PC-9 (cell line): ENCODE measurements around the gene AADACL4. TPM values are rescaled to one million over a fixed set of nuclear protein-coding genes. Genes with fewer than 3 reads are reported as not detected.
A peak's percentile ranks its signal among the peaks of the same experiment; 100 is the strongest.

Experiments
- BruUV-seq: library from RNA; stranded (reverse); fragments of 400-500 nt; replicated peaks from 2 replicates; lab custom pipeline; 2021; lab: Mats Ljungman, UMichigan
- CTCF ChIA-PET: fragments of 300-600 bp; sonication (Branson Sonifier 250); formaldehyde crosslinking; loops from one replicate; lab custom pipeline; 2022; ENCODE audit warnings: antibody characterized with exemption; lab: Charles Lee
- POLR2A ChIA-PET: fragments of 300-600 bp; sonication (Branson Sonifier 250); formaldehyde crosslinking; loops from one replicate; lab custom pipeline; 2022; ENCODE audit warnings: antibody characterized with exemption; ENCODE audit not compliant: unreplicated experiment; lab: Charles Lee
- DNase-seq, 2 experiments: peaks; one replicate each; pipeline versions ENCODE4 v3.0.0 to v3.0.0-alpha.2; 2015 to 2022; ENCODE audit warnings: mixed read lengths in 1 of 2
- H2AFZ ChIP-seq: fragments of 200-600 bp; sonication (generic); 2 replicates; pipeline ENCODE4 v1.8.1; 2017; ENCODE audit warnings: antibody characterized with exemption
- H3F3A ChIP-seq: fragments of 200-600 bp; sonication (generic); 2 replicates; pipeline ENCODE4 v1.8.1; 2017; ENCODE audit warnings: antibody characterized with exemption, mild to moderate bottlenecking, low read depth; ENCODE audit not compliant: insufficient read depth
- H3K27ac ChIP-seq: fragments of 200-600 bp; sonication (generic); 2 replicates; pipeline ENCODE4 v1.6.1; 2016; ENCODE audit warnings: mixed run types
- H3K27me3 ChIP-seq: fragments of 200-600 bp; sonication (generic); 2 replicates; pipeline ENCODE4 v1.6.1; 2016; ENCODE audit warnings: low read depth, mixed run types; ENCODE audit not compliant: insufficient read depth
- H3K36me3 ChIP-seq: fragments of 200-600 bp; sonication (generic); 2 replicates; pipeline ENCODE4 v1.6.1; 2016; ENCODE audit warnings: low read depth, mixed run types
- H3K4me1 ChIP-seq: fragments of 200-600 bp; sonication (generic); replicated peaks from 2 replicates; pipeline ENCODE4 v1.6.1; 2016; ENCODE audit warnings: mixed run types; ENCODE audit not compliant: insufficient read depth
- H3K4me2 ChIP-seq: fragments of 200-600 bp; sonication (generic); 2 replicates; pipeline ENCODE4 v1.6.1; 2017; ENCODE audit warnings: mixed run types
- H3K4me3 ChIP-seq: fragments of 200-600 bp; sonication (generic); 2 replicates; pipeline ENCODE4 v1.6.1; 2016; ENCODE audit warnings: mixed run types
- H3K79me2 ChIP-seq: fragments of 200-600 bp; sonication (generic); 2 replicates; pipeline ENCODE4 v1.6.1; 2017; ENCODE audit warnings: low read depth, mixed run types
- H3K9me2 ChIP-seq: fragments of 200-600 bp; sonication (generic); 2 replicates; pipeline ENCODE4 v1.8.1; 2017; ENCODE audit warnings: mild to moderate bottlenecking; ENCODE audit not compliant: insufficient read depth
- H3K9me3 ChIP-seq: fragments of 200-600 bp; sonication (generic); 2 replicates; pipeline ENCODE4 v1.8.1; 2016; ENCODE audit warnings: low read depth; ENCODE audit not compliant: insufficient read depth
- H4K20me1 ChIP-seq: fragments of 200-600 bp; sonication (generic); 2 replicates; pipeline ENCODE4 v1.8.1; 2017; ENCODE audit not compliant: insufficient read depth
- CTCF ChIP-seq: fragments of 200-600 bp; sonication (generic); conservative IDR thresholded peaks from 2 replicates; pipeline ENCODE4 v1.6.1; 2017; ENCODE audit warnings: mixed run types, antibody characterized with exemption, mild to moderate bottlenecking, moderate library complexity
- EZH2 ChIP-seq: fragments of 200-600 bp; sonication (generic); IDR thresholded peaks from 2 replicates; pipeline ENCODE4 v1.8.0; 2017; ENCODE audit warnings: antibody characterized with exemption, low read depth
- intact Hi-C: fragments of 100-400 bp; cut with micrococcal nuclease; formaldehyde crosslinking; loops from one replicate; pipeline ENCODE4 v1.10.0; 2022; ENCODE audit not compliant: unreplicated experiment
- total RNA-seq: library from RNA; stranded (reverse); gene quantifications from 2 replicates; pipeline ENCODE4 v1.2.3, GENCODE V29; 2021

AADACL4 gene
- total RNA-seq, 1 experiment from 2014 or later: not detected

- ChIA-PET POLR2A (no interaction called here), CTCF (no interaction called here)
- TF ChIP-seq EZH2 (no peak), CTCF (no peak)
- Histone ChIP-seq H3K4me2 (no peak overlapping the region), H3K79me2 (peaks cover 88% of the 10 kb centered on the region), H3K27me3 (no peaks in the 10 kb centered on the region), H2AFZ (no peak overlapping the region), H3K4me1 (peaks cover 42% of the 10 kb centered on the region), H3K27ac (peak overlapping the region; percentile 32; the same call in 1 of the 2 replicates), H3K9me2 (no peaks in the 10 kb centered on the region), H3F3A (peaks cover 74% of the 10 kb centered on the region), H3K4me3 (no peak overlapping the region), H4K20me1 (peaks cover 9% of the 10 kb centered on the region; the same call in 1 of the 2 replicates), H3K36me3 (peaks cover 29% of the 10 kb centered on the region), H3K9me3 (no peaks in the 10 kb centered on the region)
- no TSS peak for BruUV-seq
- intact Hi-C loops: no loop called here
- DNase-seq: no peak
These were observed 35.5 kb upstream of the AADACL4 start for GRCh38 chr1:12608311-12608957.

DNA sequence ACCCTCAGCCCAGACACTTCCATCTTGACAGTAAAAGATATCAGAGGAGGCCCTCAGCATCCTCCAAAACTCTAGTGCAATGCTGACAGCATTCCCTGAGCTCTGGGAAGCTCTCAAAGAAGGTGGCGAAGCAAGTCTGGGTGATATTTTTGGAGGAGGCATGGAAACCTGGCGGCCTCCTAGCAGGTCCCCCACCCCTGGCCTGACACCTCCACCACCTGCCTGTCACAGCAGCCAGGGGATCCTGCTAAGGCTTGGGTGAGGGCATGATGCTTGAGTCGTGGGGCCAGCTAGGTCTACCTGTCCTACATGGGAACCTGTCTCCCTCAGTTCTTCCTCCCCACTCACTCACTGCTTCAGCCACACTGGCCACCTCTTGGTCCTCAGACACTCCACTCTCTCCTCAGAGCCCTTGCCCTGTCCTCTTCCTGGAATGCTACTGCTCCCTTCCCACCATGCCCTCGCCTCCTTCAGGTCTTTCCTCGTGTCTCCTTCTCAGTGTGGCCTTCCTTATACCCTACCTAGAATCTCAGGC lies 34.3 kb upstream of the AADACL4 start:
- no peaks in the 10 kb centered on the region for H3K9me2 ChIP-seq
- no peak overlapping the region for H3K4me3 ChIP-seq
- H3K36me3 ChIP-seq: peaks cover 28% of the 10 kb centered on the region
- peaks cover 40% of the 10 kb centered on the region for H3K4me1 ChIP-seq
- POLR2A ChIA-PET: no interaction called here
- H2AFZ ChIP-seq: no peak overlapping the region
- peaks cover 64% of the 10 kb centered on the region for H3F3A ChIP-seq
- CTCF ChIA-PET: no interaction called here
- H3K4me2 ChIP-seq: no peak overlapping the region
- no peak for DNase-seq
- TF ChIP-seq CTCF (no peak), EZH2 (no peak)
- intact Hi-C loops: loop anchor here (10.0 kb wide), 1 partner anchor 475 kb away; no protein-coding TSS in a partner anchor
- no peak overlapping the region for H3K27ac ChIP-seq
- H4K20me1 ChIP-seq: peaks cover 16% of the 10 kb centered on the region; the same call in 1 of the 2 replicates
- BruUV-seq: no TSS peak
- H3K9me3 ChIP-seq: no peaks in the 10 kb centered on the region
- H3K27me3 ChIP-seq: no peaks in the 10 kb centered on the region
- H3K79me2 ChIP-seq: peaks cover 91% of the 10 kb centered on the region

DNA sequence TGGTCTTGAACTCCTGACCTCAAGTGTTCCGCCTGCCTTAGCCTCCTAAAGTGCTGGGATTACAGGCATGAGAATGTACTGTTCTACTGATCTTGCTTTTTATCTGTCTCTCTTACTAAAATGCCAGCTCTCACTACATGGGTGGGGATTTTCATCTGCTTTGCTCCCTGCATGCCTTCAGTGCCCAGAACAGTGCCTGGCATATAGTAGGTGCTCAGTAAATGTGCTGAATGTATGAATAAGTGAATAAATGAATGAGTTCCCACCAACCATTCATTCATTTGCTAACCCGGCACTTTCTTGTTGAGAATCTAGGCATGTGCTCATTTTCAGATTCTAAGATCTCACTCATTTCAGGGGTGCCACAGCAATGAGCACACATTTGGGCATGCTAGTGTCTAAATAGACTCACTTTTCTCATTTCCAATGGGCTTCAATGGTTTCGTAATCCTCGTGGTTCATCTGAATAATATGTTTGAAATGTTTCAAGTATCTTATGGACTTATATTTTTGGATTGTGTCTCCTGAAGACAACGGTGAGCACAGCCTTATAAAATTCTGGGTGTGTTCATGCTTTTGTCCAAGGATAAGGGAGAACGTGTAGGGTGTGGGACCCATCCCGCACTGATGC lies 33.5 kb upstream of the AADACL4 start:
- DNase-seq: no peak
- Histone ChIP-seq H3K79me2 (peaks cover 93% of the 10 kb centered on the region), H3K4me3 (no peak overlapping the region), H3K4me1 (peaks cover 33% of the 10 kb centered on the region), H3K9me3 (no peaks in the 10 kb centered on the region), H3K36me3 (peaks cover 31% of the 10 kb centered on the region), H2AFZ (no peak overlapping the region), H3K4me2 (no peak overlapping the region), H3F3A (peaks cover 61% of the 10 kb centered on the region; the same call in 1 of the 2 replicates), H3K27ac (no peak overlapping the region), H4K20me1 (peaks cover 22% of the 10 kb centered on the region), H3K27me3 (no peaks in the 10 kb centered on the region), H3K9me2 (no peaks in the 10 kb centered on the region)
- CTCF ChIA-PET: no interaction called here
- intact Hi-C loops: loop anchor here (10.0 kb wide), 1 partner anchor 476 kb away; no protein-coding TSS in a partner anchor
- TF ChIP-seq CTCF (no peak), EZH2 (no peak)
- POLR2A ChIA-PET: interaction anchor here (0.6 kb wide), 1 partner anchor 682 kb away, joined by 5 read pairs; no protein-coding TSS in a partner anchor
- BruUV-seq: no TSS peak
